ENCODE results near the gene CARNS1.

Gene CARNS1

GRCh38 chr11:67418476-67419281 lies 3.2 kb downstream of the CARNS1 start:
- POLR2A ChIA-PET = interaction anchor here (1.2 to 4.8 kb wide), 5 partner anchors 10 to 49 kb away, joined by 4 to 42 read pairs (median 11); partner anchors contain the start of genes PPP1CA, RPS6KB2 and TMEM134
- TF ChIP-seq ELF4 (IDR thresholded peaks at IDR 0.05) (no peak), FOXK2 (IDR thresholded peaks at IDR 0.05) (no peak), NFRKB (IDR thresholded peaks at IDR 0.05) (no peak), LEF1 (IDR thresholded peaks at IDR 0.05; ENCODE audit: borderline replicate concordance) (no peak), FOXA1 (IDR thresholded peaks at IDR 0.05) (no peak), BHLHE40 (IDR thresholded peaks at IDR 0.05; ENCODE audit: borderline replicate concordance) (no peak), L3MBTL2 (conservative IDR thresholded peaks at IDR 0.05) (no peak), PKNOX1 (IDR thresholded peaks at IDR 0.05) (no peak), TARDBP (IDR thresholded peaks at IDR 0.05) (no peak), SUZ12 (IDR thresholded peaks at IDR 0.05) (no peak), ARNT (IDR thresholded peaks at IDR 0.05) (no peak)
- DNase-seq (ENCODE audit: extremely low spot score) = no peak
- CTCF ChIA-PET = interaction anchor here (0.6 kb wide), 1 partner anchor 31 kb away, joined by 3 read pairs; no protein-coding TSS in a partner anchor

- ChIA-PET POLR2A (interaction anchor here (1.0 to 4.8 kb wide), 8 partner anchors 8 to 63 kb away, joined by 3 to 42 read pairs (median 8); partner anchors contain the start of genes AIP, PPP1CA, RAD9A and RPS6KB2), CTCF (interaction anchor here (1.1 kb wide), 1 partner anchor 87 kb away, joined by 3 read pairs; no protein-coding TSS in a partner anchor)
- DNase-seq (ENCODE audit: extremely low spot score) = no peak
- TF ChIP-seq FOXK2 (IDR thresholded peaks at IDR 0.05) (no peak), LEF1 (IDR thresholded peaks at IDR 0.05; ENCODE audit: borderline replicate concordance) (no peak), BHLHE40 (IDR thresholded peaks at IDR 0.05; ENCODE audit: borderline replicate concordance) (no peak), SP1 (IDR thresholded peaks at IDR 0.05) (no peak), SUZ12 (IDR thresholded peaks at IDR 0.05) (no peak), FOXA1 (IDR thresholded peaks at IDR 0.05) (no peak), L3MBTL2 (conservative IDR thresholded peaks at IDR 0.05) (no peak), ARNT (IDR thresholded peaks at IDR 0.05) (no peak), ZNF384 (IDR thresholded peaks at IDR 0.05) (no peak), CTBP1 (IDR thresholded peaks at IDR 0.05; ENCODE audit: borderline replicate concordance) (no peak), NFRKB (IDR thresholded peaks at IDR 0.05) (no peak), TARDBP (IDR thresholded peaks at IDR 0.05) (no peak), ELF4 (IDR thresholded peaks at IDR 0.05) (no peak), HDGF (IDR thresholded peaks at IDR 0.05; ENCODE audit: borderline replicate concordance) (no peak), FOXM1 (IDR thresholded peaks at IDR 0.05; ENCODE audit: borderline replicate concordance) (no peak), PKNOX1 (IDR thresholded peaks at IDR 0.05) (no peak)
Measured at GRCh38 chr11:67419325-67420049, 4.0 kb downstream of the CARNS1 start.

GRCh38 chr11:67420147-67420645 lies 4.7 kb downstream of the CARNS1 start:
- no peak for TF ChIP-seq LEF1 (IDR thresholded peaks at IDR 0.05; ENCODE audit: borderline replicate concordance)
- ChIA-PET POLR2A (interaction anchor here (0.8 to 4.8 kb wide), 11 partner anchors 9 to 62 kb away, joined by 3 to 42 read pairs (median 6); partner anchors contain the start of genes AIP, PPP1CA, RAD9A and RPS6KB2), CTCF (interaction anchor here (0.6 to 1.3 kb wide), 3 partner anchors 11 to 86 kb away, joined by 3 to 4 read pairs (median 3); no protein-coding TSS in a partner anchor)
- no peak for DNase-seq (ENCODE audit: extremely low spot score)

- CTCF ChIA-PET = interaction anchor here (0.6 to 1.3 kb wide), 4 partner anchors 10 to 85 kb away, joined by 3 to 4 read pairs (median 3); no protein-coding TSS in a partner anchor
- POLR2A ChIA-PET = interaction anchor here (0.8 to 4.8 kb wide), 11 partner anchors 8 to 62 kb away, joined by 3 to 42 read pairs (median 6); partner anchors contain the start of genes AIP, PPP1CA, RAD9A and RPS6KB2
- DNase-seq (ENCODE audit: extremely low spot score) = peak; percentile 99
- TF ChIP-seq HDGF (IDR thresholded peaks at IDR 0.05; ENCODE audit: borderline replicate concordance) = 0 out of 2 replicates have a peak, but pooled peaks have one; percentile 68
- TF ChIP-seq SP1 (IDR thresholded peaks at IDR 0.05) = no peak
- 0 out of 2 replicates have a peak, but pooled peaks have one; percentile 15 for TF ChIP-seq ARNT (IDR thresholded peaks at IDR 0.05)
Measured at GRCh38 chr11:67420646-67421429, 5.4 kb downstream of the CARNS1 start.

- ChIA-PET POLR2A (interaction anchor here (0.8 to 4.8 kb wide), 5 partner anchors 9 to 61 kb away, joined by 6 to 42 read pairs (median 13); partner anchors contain the start of genes AIP, PPP1CA, RAD9A and TMEM134), CTCF (interaction anchor here (0.6 to 1.3 kb wide), 2 partner anchors 14 to 69 kb away, joined by 3 to 4 read pairs; no protein-coding TSS in a partner anchor)
- DNase-seq (ENCODE audit: extremely low spot score) = no peak
- TF ChIP-seq FOXA1 (IDR thresholded peaks at IDR 0.05) (no peak), SP1 (IDR thresholded peaks at IDR 0.05) (no peak), TARDBP (IDR thresholded peaks at IDR 0.05) (no peak)
Measured at GRCh38 chr11:67421430-67422031, 6.1 kb downstream of the CARNS1 start.
